AG04450 (cell line): ENCODE measurements around the gene DENND5B. TPM values are rescaled to one million over a fixed set of nuclear protein-coding genes. Genes with fewer than 3 reads are reported as not detected.
A peak's percentile ranks its signal among the peaks of the same experiment; 100 is the strongest.

ENCODE experiments used
- CTCF ChIA-PET: fragments of 300-600, 350-600 bp; formaldehyde crosslinking; extraction: SDS; loops from one replicate; lab custom pipeline; 2022; ENCODE audit warnings: antibody characterized with exemption, inconsistent platforms; lab: Charles Lee
- POLR2A ChIA-PET: fragments of 350-600 bp; formaldehyde crosslinking; extraction: SDS; loops from one replicate; lab custom pipeline; 2021; ENCODE audit warnings: antibody characterized with exemption, inconsistent platforms; lab: Yijun Ruan, JAX
- DNase-seq: peaks from one replicate; pipeline ENCODE4 v3.0.0-alpha.2; 2011; ENCODE audit warnings: low read depth, low spot score
- H3K27ac ChIP-seq: one replicate; pipeline ENCODE4 v1.5.1; 2012; ENCODE audit warnings: low read depth, low read length, control low read depth
- H3K27me3 ChIP-seq: one replicate; pipeline ENCODE4 v1.6.0; 2012; ENCODE audit warnings: low read length; ENCODE audit not compliant: control insufficient read depth, insufficient read depth
- H3K4me3 ChIP-seq: 2 replicates; pipeline ENCODE4 v1.5.1; 2011; ENCODE audit warnings: mild to moderate bottlenecking, low read depth, low read length, control low read depth
- H3K9me3 ChIP-seq: 2 replicates; pipeline ENCODE4 v1.5.1; 2012; ENCODE audit warnings: low read length; ENCODE audit not compliant: control insufficient read depth, insufficient read depth
- CTCF ChIP-seq: IDR thresholded peaks from 2 replicates; pipeline ENCODE4 v1.5.1; 2011; ENCODE audit warnings: low read depth, low read length, control low read depth, inconsistent platforms
- polyA plus RNA-seq: library from polyadenylated mRNA; depleted of rRNA; stranded (reverse); fragments of >200 nt; gene quantifications from 2 replicates; pipeline ENCODE4 v1.2.3, GENCODE V29; 2011

The DENND5B gene
- polyA plus RNA-seq, 1 experiment, result 17.3 TPM

- no peaks in the 10 kb centered on the region for H3K9me3 ChIP-seq
- TF ChIP-seq CTCF, result no peak
- ChIA-PET CTCF (no interaction called here), POLR2A (no interaction called here)
- no peaks in the 10 kb centered on the region for H3K27me3 ChIP-seq
- no peak overlapping the region for H3K27ac ChIP-seq
- DNase-seq, result no peak
- no peak overlapping the region for H3K4me3 ChIP-seq
Measured at GRCh38 chr12:31440134-31440533, 150.8 kb downstream of the DENND5B start.

- TF ChIP-seq CTCF, result no peak
- Histone ChIP-seq H3K27me3 (no peaks in the 10 kb centered on the region), H3K9me3 (no peaks in the 10 kb centered on the region), H3K27ac (no peak overlapping the region), H3K4me3 (no peak overlapping the region)
- POLR2A ChIA-PET, result no interaction called here
- CTCF ChIA-PET, result interaction anchor here (0.6 kb wide), 2 partner anchors 10 to 187 kb away, joined by 3 to 6 read pairs; no protein-coding TSS in a partner anchor
- peak; percentile 48 for DNase-seq
Measured at GRCh38 chr12:31431721-31432240, 159.2 kb downstream of the DENND5B start.

- no peaks in the 10 kb centered on the region for H3K9me3 ChIP-seq
- no peak overlapping the region for H3K27ac ChIP-seq
- no peaks in the 10 kb centered on the region for H3K27me3 ChIP-seq
- CTCF ChIA-PET, result interaction anchor here (1.0 kb wide), 1 partner anchor 20 kb away, joined by 3 read pairs; no protein-coding TSS in a partner anchor
- TF ChIP-seq CTCF, result no peak
- no peak overlapping the region for H3K4me3 ChIP-seq
- DNase-seq, result no peak
- POLR2A ChIA-PET, result no interaction called here
Measured at GRCh38 chr12:31423405-31423804, 167.5 kb downstream of the DENND5B start.

GRCh38 chr12:31412292-31412801, 178.6 kb downstream of the DENND5B start:
- H3K4me3 ChIP-seq, result no peak overlapping the region
- H3K27me3 ChIP-seq, result no peaks in the 10 kb centered on the region
- TF ChIP-seq CTCF, result no peak
- no peaks in the 10 kb centered on the region for H3K9me3 ChIP-seq
- no peak overlapping the region for H3K27ac ChIP-seq
- no peak for DNase-seq
- CTCF ChIA-PET, result no interaction called here
- POLR2A ChIA-PET, result no interaction called here

- Histone ChIP-seq H3K4me3 (no peak overlapping the region), H3K27ac (no peak overlapping the region), H3K27me3 (no peaks in the 10 kb centered on the region), H3K9me3 (no peaks in the 10 kb centered on the region)
- POLR2A ChIA-PET, result no interaction called here
- CTCF ChIA-PET, result no interaction called here
- no peak for TF ChIP-seq CTCF
- DNase-seq, result no peak
Measured at GRCh38 chr12:31408763-31409162, 182.2 kb downstream of the DENND5B start.
